ENCODE measurements around the gene KRT9. TPM values are rescaled to one million over a fixed set of nuclear protein-coding genes. Genes with fewer than 3 reads are reported as not detected.
A peak's percentile ranks its signal among the peaks of the same experiment; 100 is the strongest.

KRT9 gene
- total RNA-seq, 1 experiment from 2014 or later: not detected

DNA sequence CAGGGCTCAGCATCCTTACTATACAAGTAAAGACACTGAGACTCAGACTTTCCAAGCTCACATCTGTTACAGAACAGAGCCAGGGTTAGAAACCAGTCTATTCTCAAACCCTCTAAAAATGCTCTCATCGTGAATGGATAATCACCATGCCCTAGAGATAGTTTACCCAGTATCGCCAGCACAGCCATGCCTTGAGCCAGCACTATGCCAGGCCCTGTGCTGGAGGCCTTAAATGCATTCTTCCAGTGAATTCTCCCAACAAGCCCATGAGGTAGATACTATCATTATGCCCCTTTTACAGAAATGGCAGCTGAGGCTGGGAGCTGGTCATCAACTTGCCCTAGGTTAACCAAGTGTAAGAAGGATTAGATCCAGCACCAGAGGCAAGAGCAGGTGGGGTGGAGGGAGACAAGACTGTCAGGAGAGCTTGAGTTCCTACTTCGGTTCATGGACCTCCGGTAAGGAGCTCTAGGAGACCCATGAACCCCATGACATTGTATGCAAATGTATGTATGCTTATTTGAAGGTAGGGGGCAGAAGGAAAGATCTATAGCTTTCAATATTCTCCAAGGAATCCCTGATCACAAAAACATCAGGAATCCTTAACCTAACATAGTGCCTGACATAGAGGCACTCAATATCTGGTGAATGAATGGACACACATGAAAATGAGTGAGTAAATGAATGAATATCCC lies 9.7 kb upstream of the KRT9 start:
- Histone ChIP-seq H3K79me2 (ENCODE audit: low read length) (no peaks in the 10 kb centered on the region), H3K27me3 (ENCODE audit: low read length) (no peaks in the 10 kb centered on the region), H4K20me1 (ENCODE audit: low read length) (no peaks in the 10 kb centered on the region), H3K4me2 (ENCODE audit: low read length) (no peak overlapping the region), H3K4me3 (ENCODE audit: low read length) (no peak overlapping the region), H3K27ac (ENCODE audit: low read length) (peak overlapping the region; percentile 3; the same call in 1 of the 2 replicates), H3K9ac (ENCODE audit: low read length) (no peak overlapping the region), H3F3A (ENCODE audit: low read length, unreplicated experiment) (no peaks in the 10 kb centered on the region), H3K36me3 (ENCODE audit: low read depth, low read length) (no peaks in the 10 kb centered on the region), H3K9me3 (ENCODE audit: low read length) (no peaks in the 10 kb centered on the region), H3K4me1 (ENCODE audit: insufficient read depth, low read length) (peaks cover 25% of the 10 kb centered on the region), H2AFZ (ENCODE audit: low read length) (no peak overlapping the region), H3K9me2 (replicated peaks; ENCODE audit: low read length) (no peaks in the 10 kb centered on the region)
- no peak for DNase-seq
- intact Hi-C loops (cut with micrococcal nuclease): no loop called here
- no TSS peak for BruUV-seq (replicated peaks)
- ChIA-PET POLR2A (ENCODE audit: unreplicated experiment) (no interaction called here), CTCF (interaction anchor here (0.6 to 1.0 kb wide), 3 partner anchors 67 to 202 kb away, joined by 3 to 4 read pairs (median 4); no protein-coding TSS in a partner anchor)
- no peak for ATAC-seq
- TF ChIP-seq, protein P1, sequence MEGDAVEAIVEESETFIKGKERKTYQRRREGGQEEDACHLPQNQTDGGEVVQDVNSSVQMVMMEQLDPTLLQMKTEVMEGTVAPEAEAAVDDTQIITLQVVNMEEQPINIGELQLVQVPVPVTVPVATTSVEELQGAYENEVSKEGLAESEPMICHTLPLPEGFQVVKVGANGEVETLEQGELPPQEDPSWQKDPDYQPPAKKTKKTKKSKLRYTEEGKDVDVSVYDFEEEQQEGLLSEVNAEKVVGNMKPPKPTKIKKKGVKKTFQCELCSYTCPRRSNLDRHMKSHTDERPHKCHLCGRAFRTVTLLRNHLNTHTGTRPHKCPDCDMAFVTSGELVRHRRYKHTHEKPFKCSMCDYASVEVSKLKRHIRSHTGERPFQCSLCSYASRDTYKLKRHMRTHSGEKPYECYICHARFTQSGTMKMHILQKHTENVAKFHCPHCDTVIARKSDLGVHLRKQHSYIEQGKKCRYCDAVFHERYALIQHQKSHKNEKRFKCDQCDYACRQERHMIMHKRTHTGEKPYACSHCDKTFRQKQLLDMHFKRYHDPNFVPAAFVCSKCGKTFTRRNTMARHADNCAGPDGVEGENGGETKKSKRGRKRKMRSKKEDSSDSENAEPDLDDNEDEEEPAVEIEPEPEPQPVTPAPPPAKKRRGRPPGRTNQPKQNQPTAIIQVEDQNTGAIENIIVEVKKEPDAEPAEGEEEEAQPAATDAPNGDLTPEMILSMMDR (conservative IDR thresholded peaks at IDR 0.05; ENCODE audit: low read depth, low read length): no peak
- TF ChIP-seq EZH2 (IDR thresholded peaks at IDR 0.05; ENCODE audit: low read length, unreplicated experiment) (no peak), EZH2phosphoT487 (IDR thresholded peaks at IDR 0.05; ENCODE audit: borderline replicate concordance, low read length) (no peak)

DNA sequence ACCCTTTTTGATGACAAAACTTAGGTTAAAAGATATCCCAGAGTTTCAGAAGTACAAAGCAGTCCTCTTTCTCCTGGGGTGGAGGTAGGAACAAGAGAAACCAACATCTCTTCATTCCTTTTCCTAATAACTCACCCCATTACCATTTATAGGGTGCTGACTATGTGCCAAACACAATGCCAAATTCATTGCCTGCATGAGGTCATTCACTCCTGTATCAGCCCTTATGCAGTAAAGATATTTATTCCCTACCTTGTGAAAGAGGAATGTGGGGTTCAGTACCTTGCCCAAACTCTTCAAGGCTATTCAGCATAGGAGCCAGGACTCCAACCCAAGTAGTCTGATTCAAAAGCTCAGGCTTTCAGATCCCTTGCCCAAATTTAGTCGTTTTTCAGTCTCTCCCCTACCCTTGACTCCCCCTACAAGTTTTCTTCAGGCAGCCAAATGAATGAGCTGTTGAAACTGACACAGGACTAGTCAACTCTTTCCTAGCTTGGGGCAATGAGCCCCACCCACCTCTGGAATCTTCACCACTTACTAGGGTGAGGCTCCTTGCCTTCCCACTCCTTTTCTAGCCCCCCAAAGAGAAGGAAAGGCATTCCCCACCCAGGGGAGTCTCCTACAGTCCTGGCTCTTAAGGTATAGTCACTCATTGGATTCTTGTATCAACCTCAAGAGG lies 9.0 kb upstream of the KRT9 start:
- POLR2A ChIA-PET (ENCODE audit: unreplicated experiment): no interaction called here
- no peaks in the 10 kb centered on the region for H3K36me3 ChIP-seq (ENCODE audit: low read depth, low read length)
- H3F3A ChIP-seq (ENCODE audit: low read length, unreplicated experiment): no peaks in the 10 kb centered on the region
- H3K4me1 ChIP-seq (ENCODE audit: insufficient read depth, low read length): peaks cover 29% of the 10 kb centered on the region
- ATAC-seq: no peak
- H2AFZ ChIP-seq (ENCODE audit: low read length): no peak overlapping the region
- TF ChIP-seq EZH2 (IDR thresholded peaks at IDR 0.05; ENCODE audit: low read length, unreplicated experiment) (no peak), EZH2phosphoT487 (IDR thresholded peaks at IDR 0.05; ENCODE audit: borderline replicate concordance, low read length) (no peak)
- TF ChIP-seq, protein P1 (conservative IDR thresholded peaks at IDR 0.05; ENCODE audit: low read depth, low read length): no peak
- H3K9me3 ChIP-seq (ENCODE audit: low read length): no peaks in the 10 kb centered on the region
- H3K27ac ChIP-seq (ENCODE audit: low read length): peak overlapping the region; percentile 6; the same call in 1 of the 2 replicates
- no peaks in the 10 kb centered on the region for H3K9me2 ChIP-seq (replicated peaks; ENCODE audit: low read length)
- BruUV-seq (replicated peaks): no TSS peak
- no peaks in the 10 kb centered on the region for H4K20me1 ChIP-seq (ENCODE audit: low read length)
- no peaks in the 10 kb centered on the region for H3K27me3 ChIP-seq (ENCODE audit: low read length)
- intact Hi-C loops (cut with micrococcal nuclease): no loop called here
- no peaks in the 10 kb centered on the region for H3K79me2 ChIP-seq (ENCODE audit: low read length)
- no peak overlapping the region for H3K4me3 ChIP-seq (ENCODE audit: low read length)
- H3K9ac ChIP-seq (ENCODE audit: low read length): no peak overlapping the region
- CTCF ChIA-PET: interaction anchor here (0.6 to 1.0 kb wide), 3 partner anchors 68 to 201 kb away, joined by 3 to 4 read pairs (median 4); no protein-coding TSS in a partner anchor
- no peak overlapping the region for H3K4me2 ChIP-seq (ENCODE audit: low read length)
- DNase-seq: peak; percentile 52

DNA sequence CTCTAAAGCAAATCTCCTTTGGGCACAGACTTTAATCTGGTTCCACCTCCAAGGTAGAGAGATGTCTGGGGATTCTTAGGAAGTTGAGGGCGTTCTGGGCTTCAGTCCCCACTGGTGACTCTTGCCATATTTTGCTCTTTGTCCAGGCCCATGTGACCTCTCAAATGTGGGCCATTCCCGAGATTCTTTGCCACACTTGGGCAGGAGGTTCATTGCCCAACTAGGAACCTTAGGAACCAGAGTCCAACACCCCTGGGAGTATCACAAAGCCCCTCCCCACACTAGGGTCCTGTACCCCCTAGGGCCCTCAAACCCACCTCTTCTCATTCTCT lies 8.4 kb upstream of the KRT9 start:
- H3K36me3 ChIP-seq (ENCODE audit: low read depth, low read length): no peaks in the 10 kb centered on the region
- peaks cover 29% of the 10 kb centered on the region for H3K4me1 ChIP-seq (ENCODE audit: insufficient read depth, low read length)
- no peaks in the 10 kb centered on the region for H3K9me2 ChIP-seq (replicated peaks; ENCODE audit: low read length)
- intact Hi-C loops (cut with micrococcal nuclease): no loop called here
- H3K9ac ChIP-seq (ENCODE audit: low read length): no peak overlapping the region
- no peak overlapping the region for H3K4me3 ChIP-seq (ENCODE audit: low read length)
- no peak overlapping the region for H3K4me2 ChIP-seq (ENCODE audit: low read length)
- no TSS peak for BruUV-seq (replicated peaks)
- no peaks in the 10 kb centered on the region for H4K20me1 ChIP-seq (ENCODE audit: low read length)
- peak overlapping the region; percentile 6; the same call in 1 of the 2 replicates for H3K27ac ChIP-seq (ENCODE audit: low read length)
- TF ChIP-seq, protein P1 (conservative IDR thresholded peaks at IDR 0.05; ENCODE audit: low read depth, low read length): no peak
- TF ChIP-seq EZH2phosphoT487 (IDR thresholded peaks at IDR 0.05; ENCODE audit: borderline replicate concordance, low read length) (no peak), EZH2 (IDR thresholded peaks at IDR 0.05; ENCODE audit: low read length, unreplicated experiment) (no peak)
- POLR2A ChIA-PET (ENCODE audit: unreplicated experiment): no interaction called here
- ATAC-seq: no peak
- no peaks in the 10 kb centered on the region for H3F3A ChIP-seq (ENCODE audit: low read length, unreplicated experiment)
- H3K27me3 ChIP-seq (ENCODE audit: low read length): no peaks in the 10 kb centered on the region
- CTCF ChIA-PET: interaction anchor here (0.6 to 0.9 kb wide), 2 partner anchors 85 to 206 kb away, joined by 3 to 5 read pairs; partner anchors contain the start of gene JUP
- H3K9me3 ChIP-seq (ENCODE audit: low read length): no peaks in the 10 kb centered on the region
- DNase-seq: no peak
- H2AFZ ChIP-seq (ENCODE audit: low read length): no peak overlapping the region
- no peaks in the 10 kb centered on the region for H3K79me2 ChIP-seq (ENCODE audit: low read length)
